Fibroblast of mammary gland (primary cell): ENCODE data around the gene RCL1.
A peak's percentile ranks its signal among the peaks of the same experiment; 100 is the strongest.

Experiments used
- DNase-seq: peaks from one replicate; pipeline ENCODE4 v3.0.0-alpha.2; 2010; ENCODE audit warnings: low read depth
- H3K4me3 ChIP-seq: 2 replicates; pipeline ENCODE4 v1.5.1; 2011; ENCODE audit warnings: low read depth, mild to moderate bottlenecking, low read length, moderate library complexity; ENCODE audit not compliant: control insufficient read depth
- CTCF ChIP-seq: conservative IDR thresholded peaks from 2 replicates; pipeline ENCODE4 v1.5.1; 2011; ENCODE audit warnings: low read depth, low read length, inconsistent platforms; ENCODE audit not compliant: control insufficient read depth, insufficient read depth

Gene RCL1

GRCh38 chr9:4784403-4784802 lies 8.3 kb upstream of the RCL1 start:
- DNase-seq: no peak
- H3K4me3 ChIP-seq: no peak overlapping the region
- no peak for TF ChIP-seq CTCF

GRCh38 chr9:4786599-4786998 lies 6.1 kb upstream of the RCL1 start:
- TF ChIP-seq CTCF: no peak
- no peak overlapping the region for H3K4me3 ChIP-seq
- DNase-seq: no peak

- DNase-seq: peak; percentile 39
- H3K4me3 ChIP-seq: no peak overlapping the region
- TF ChIP-seq CTCF: no peak
Observed at GRCh38 chr9:4787876-4788275, 4.9 kb upstream of the RCL1 start.

GRCh38 chr9:4788703-4789102 lies 4.0 kb upstream of the RCL1 start:
- DNase-seq: no peak
- no peak overlapping the region for H3K4me3 ChIP-seq
- TF ChIP-seq CTCF: no peak

GRCh38 chr9:4792054-4792571 lies 631 bp upstream of the RCL1 start:
- peak; percentile 36 for DNase-seq
- TF ChIP-seq CTCF: no peak
- peak overlapping the region; percentile 65 for H3K4me3 ChIP-seq

- peak overlapping the region; percentile 92 for H3K4me3 ChIP-seq
- TF ChIP-seq CTCF: no peak
- DNase-seq: no peak
Observed at GRCh38 chr9:4793459-4794395, 983 bp downstream of the RCL1 start.
